Astrocyte of the spinal cord (primary cell): ENCODE data around the gene CD58.
A peak's percentile ranks its signal among the peaks of the same experiment; 100 is the strongest.

Experiments used
- DNase-seq: peaks from one replicate; pipeline ENCODE4 v3.0.0; 2011; ENCODE audit warnings: low read depth, low spot score
- H3K4me3 ChIP-seq: 2 replicates; pipeline ENCODE4 v1.5.1; 2011; ENCODE audit warnings: low read depth, mild to moderate bottlenecking, low read length, moderate library complexity
- in situ Hi-C: cut with HindIII; loops from 2 replicates; pipeline ENCODE4 v1.10.0; 2017; ENCODE audit warnings: low sequenced_read_pairs
- TF ChIP-seq, protein P1 (sequence below): IDR thresholded peaks from 2 replicates; pipeline ENCODE4 v1.5.1; 2012; ENCODE audit warnings: low read depth, mild to moderate bottlenecking, low read length, inconsistent platforms

CD58 gene

DNA sequence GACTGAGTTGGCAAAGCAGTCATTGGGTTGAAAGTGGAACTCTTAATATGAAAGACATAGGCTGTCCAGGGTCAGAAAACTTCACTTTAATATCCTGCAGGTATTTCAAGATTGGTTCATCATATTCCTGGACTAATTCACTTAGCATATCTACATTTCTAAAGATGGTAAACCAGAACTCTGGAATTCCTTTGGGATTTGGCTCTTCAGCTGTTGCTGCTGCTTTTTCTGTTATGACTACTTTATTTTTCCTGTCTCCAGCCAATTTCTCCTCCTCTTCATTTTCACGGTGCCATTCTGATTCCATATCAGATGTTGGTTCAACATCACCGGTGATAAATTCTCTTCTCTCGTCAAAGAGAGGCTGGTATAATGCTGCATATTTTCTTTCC is 37.4 kb downstream of the CD58 start:
- H3K4me3 ChIP-seq: no peak overlapping the region
- DNase-seq: no peak
- TF ChIP-seq, protein P1, sequence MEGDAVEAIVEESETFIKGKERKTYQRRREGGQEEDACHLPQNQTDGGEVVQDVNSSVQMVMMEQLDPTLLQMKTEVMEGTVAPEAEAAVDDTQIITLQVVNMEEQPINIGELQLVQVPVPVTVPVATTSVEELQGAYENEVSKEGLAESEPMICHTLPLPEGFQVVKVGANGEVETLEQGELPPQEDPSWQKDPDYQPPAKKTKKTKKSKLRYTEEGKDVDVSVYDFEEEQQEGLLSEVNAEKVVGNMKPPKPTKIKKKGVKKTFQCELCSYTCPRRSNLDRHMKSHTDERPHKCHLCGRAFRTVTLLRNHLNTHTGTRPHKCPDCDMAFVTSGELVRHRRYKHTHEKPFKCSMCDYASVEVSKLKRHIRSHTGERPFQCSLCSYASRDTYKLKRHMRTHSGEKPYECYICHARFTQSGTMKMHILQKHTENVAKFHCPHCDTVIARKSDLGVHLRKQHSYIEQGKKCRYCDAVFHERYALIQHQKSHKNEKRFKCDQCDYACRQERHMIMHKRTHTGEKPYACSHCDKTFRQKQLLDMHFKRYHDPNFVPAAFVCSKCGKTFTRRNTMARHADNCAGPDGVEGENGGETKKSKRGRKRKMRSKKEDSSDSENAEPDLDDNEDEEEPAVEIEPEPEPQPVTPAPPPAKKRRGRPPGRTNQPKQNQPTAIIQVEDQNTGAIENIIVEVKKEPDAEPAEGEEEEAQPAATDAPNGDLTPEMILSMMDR: no peak
- in situ Hi-C loops: no loop called here

DNA sequence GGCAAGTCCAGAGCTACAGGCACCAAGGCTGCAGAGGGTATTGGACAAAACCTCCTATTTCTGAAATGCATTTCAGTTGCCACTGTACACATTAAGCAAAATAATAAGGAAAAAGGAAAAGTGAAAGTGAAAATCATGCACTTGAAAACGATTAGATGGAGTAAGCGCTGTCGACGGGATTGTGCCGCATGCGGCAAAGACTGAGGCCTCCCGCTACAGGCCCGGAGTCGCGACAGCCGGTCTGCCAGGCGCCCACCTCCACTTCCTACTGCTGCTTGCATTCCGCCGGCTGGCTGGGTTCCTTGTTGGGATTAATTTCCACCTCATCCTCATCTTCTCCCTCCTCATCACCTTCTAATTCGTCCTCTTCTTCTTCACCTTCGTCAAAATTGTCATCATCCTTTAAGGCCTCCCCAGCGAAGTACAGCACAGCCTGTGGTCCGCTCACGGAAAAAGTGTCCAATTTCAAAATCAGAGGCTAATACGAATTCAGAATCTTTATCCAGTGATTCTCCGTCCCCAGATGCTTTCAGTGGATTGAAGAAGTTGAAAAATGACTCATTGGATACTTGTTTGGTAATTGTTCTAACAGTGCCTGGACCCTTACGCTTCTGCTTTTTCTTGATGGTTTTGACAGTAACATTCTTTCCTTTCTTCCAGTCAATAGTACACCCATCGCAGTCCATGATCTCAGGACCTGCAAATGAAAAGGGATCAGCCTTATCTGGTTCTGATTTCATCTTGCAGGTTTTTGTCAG is 38.0 kb downstream of the CD58 start:
- DNase-seq: no peak
- TF ChIP-seq, protein P1: no peak
- in situ Hi-C loops: no loop called here
- no peak overlapping the region for H3K4me3 ChIP-seq

DNA sequence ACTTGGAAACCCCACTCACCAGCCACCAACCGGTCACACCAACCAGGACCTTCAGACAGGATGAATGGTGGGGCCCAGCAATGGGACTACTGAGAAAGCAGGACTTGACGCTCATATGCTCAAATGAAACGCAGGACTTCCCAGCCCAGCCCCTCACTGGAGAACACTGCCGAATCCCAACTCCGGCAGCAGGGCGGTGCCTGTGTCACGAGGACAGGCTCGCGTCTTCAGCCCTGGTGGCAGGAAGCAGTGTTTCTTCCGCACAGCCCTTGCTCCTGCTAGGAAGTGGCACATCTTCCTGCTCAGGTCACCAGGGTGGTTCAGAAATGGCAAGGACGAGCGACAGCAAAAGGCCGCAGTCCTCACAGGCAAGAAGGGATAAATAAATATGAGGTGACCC is 38.9 kb downstream of the CD58 start:
- in situ Hi-C loops: no loop called here
- DNase-seq: no peak
- TF ChIP-seq, protein P1: no peak
- no peak overlapping the region for H3K4me3 ChIP-seq

DNA sequence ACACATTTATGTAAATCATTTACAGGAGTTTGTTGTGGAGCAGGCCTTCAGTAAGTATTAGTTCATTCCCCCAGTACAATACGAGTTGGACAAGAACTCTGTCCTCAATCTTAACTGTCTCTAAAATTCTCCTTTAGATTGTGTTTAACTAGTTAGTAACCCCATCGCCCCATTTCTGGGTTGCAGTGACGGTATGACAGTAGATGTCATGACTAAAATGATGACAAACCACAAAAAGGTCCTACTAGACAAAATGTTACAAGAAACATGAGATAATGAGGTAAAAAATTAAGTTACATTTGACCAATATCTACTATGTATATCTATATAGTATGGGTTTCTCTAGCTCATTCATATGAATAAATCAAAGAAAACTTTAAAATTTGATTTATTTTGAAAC is 41.1 kb downstream of the CD58 start:
- in situ Hi-C loops: no loop called here
- TF ChIP-seq, protein P1: no peak
- DNase-seq: no peak
- no peak overlapping the region for H3K4me3 ChIP-seq

DNA sequence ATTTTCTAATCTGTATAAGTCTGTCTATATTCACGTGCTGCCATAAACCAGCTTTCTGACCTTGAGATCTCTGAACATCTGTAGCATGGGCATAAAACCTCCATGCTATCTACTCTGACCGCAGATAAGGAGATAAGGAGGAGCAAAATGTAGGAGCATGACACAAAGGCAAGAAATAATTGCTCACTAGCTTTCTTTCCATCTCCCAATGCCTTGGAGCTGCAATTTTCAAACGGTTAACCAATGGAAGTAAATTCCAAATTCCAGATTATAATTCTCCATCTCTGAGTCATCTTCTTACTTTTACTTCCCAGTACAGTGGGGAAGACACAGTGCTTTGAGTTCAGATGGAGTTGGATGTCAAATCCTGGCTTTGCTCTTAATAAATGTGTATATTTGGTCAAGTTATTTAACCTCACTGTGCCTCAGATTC is 41.6 kb downstream of the CD58 start:
- peak; percentile 25 for DNase-seq
- in situ Hi-C loops: no loop called here
- TF ChIP-seq, protein P1: no peak
- no peak overlapping the region for H3K4me3 ChIP-seq

DNA sequence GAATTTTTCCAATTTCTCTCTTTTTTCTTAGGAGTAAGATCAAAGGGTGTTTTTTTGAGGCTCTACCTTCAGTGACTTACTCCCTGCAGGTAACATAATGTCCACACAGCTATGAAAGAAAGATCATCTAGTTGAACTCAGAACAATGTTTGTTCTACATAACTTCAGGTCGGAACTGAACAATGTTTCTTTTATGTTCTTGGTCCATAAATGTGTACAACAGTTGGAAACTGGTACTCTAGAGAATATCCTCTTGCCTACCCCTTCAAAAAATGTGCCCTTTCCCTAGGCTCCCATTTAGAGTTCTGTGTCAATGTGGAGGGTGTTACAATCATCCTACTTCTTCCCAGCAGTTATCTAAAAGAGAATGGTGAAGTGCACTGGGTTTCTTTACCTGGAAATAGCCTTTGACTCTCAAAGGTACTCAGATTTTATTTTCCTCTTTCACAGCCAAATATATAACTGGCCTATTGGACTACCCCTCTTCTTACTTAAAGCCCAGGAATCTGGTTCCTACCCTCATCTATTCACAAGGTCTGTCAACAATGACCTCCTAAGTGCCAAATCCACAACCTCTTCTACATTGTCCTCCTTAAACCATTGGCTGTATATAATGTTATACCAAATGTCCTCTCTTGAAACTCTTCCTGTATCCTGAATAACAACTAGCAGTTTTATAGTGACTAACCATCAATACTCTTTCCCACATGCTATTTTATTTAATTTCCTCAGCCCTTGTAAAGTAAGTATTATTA is 42.3 kb downstream of the CD58 start:
- DNase-seq: no peak
- no peak overlapping the region for H3K4me3 ChIP-seq
- TF ChIP-seq, protein P1: no peak
- in situ Hi-C loops: no loop called here
